ENCODE measurements around the gene C1orf94.

Gene C1orf94

GRCh38 chr1:34176830-34177603, at the start of gene C1orf94:
C1orf94 (plus strand) TSS chr1:34176907; CDS start chr1:34177790, 883 bp downstream.
- no peak for DNase-seq

- DNase-seq = no peak
These were observed 49.4 kb upstream of the C1orf94 start for GRCh38 chr1:34127006-34128000.

GRCh38 chr1:34128186-34128889, 48.4 kb upstream of the C1orf94 start:
- DNase-seq = no peak

- no peak for DNase-seq
These were observed 47.1 kb upstream of the C1orf94 start for GRCh38 chr1:34129630-34130029.

- no peak for DNase-seq
These were observed 46.4 kb upstream of the C1orf94 start for GRCh38 chr1:34130306-34130705.

GRCh38 chr1:34131396-34132160, 45.1 kb upstream of the C1orf94 start:
- DNase-seq = no peak

- DNase-seq = no peak
These were observed 44.6 kb upstream of the C1orf94 start for GRCh38 chr1:34132161-34132420.

GRCh38 chr1:34137411-34137810, 39.3 kb upstream of the C1orf94 start:
- no peak for DNase-seq

GRCh38 chr1:34140011-34140676, 36.6 kb upstream of the C1orf94 start:
- DNase-seq = no peak

GRCh38 chr1:34143975-34144374, 32.7 kb upstream of the C1orf94 start:
- no peak for DNase-seq

GRCh38 chr1:34144766-34145165, 31.9 kb upstream of the C1orf94 start:
- no peak for DNase-seq

GRCh38 chr1:34147301-34147700, 29.4 kb upstream of the C1orf94 start:
- no peak for DNase-seq

GRCh38 chr1:34149501-34149900, 27.2 kb upstream of the C1orf94 start:
- DNase-seq = no peak

GRCh38 chr1:34153246-34153645, 23.5 kb upstream of the C1orf94 start:
- no peak for DNase-seq

GRCh38 chr1:34155860-34156259, 20.8 kb upstream of the C1orf94 start:
- DNase-seq = no peak

- no peak for DNase-seq
These were observed 20.0 kb upstream of the C1orf94 start for GRCh38 chr1:34156739-34157138.

- DNase-seq = peak; percentile 69
These were observed 13.6 kb upstream of the C1orf94 start for GRCh38 chr1:34162852-34163766.

- DNase-seq = no peak
These were observed 12.6 kb upstream of the C1orf94 start for GRCh38 chr1:34163792-34164731.

- no peak for DNase-seq
These were observed 11.8 kb upstream of the C1orf94 start, which contains the start of gene CSMD2 for GRCh38 chr1:34164771-34165391. CSMD2 (minus strand) TSS chr1:34165230; CDS start chr1:34165097, 133 bp downstream.

Measured in NCI-H226 (cell line).